HG02943 (cell line): ENCODE data around the gene GALNT7.
A peak's percentile ranks its signal among the peaks of the same experiment; 100 is the strongest.

Source experiments
- ATAC-seq: cut with Tn5 transposase; IDR thresholded peaks from one replicate; pipeline ENCODE4 v1.9.1; 2021; ENCODE audit warnings: mild to moderate bottlenecking, low read depth, moderate library complexity; ENCODE audit not compliant: unreplicated experiment

Gene GALNT7

DNA sequence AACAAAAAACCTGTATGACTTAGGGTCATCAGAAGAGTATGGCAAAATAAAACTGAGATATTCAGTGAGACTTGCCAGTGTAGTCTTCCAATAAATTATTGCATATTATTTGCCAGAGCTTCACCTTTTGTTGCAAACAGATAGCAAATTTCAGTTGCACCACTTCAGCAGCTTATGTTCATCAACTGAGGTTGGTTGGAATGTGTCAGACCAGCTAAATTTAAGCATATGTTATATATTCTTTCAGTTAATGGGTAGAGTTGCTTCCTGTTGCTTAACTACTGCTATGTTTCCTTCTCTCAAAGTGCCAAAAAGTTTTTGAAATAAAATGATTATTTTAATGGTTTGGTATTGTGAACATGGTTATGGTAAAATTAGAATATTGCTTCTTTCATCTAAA, 61.5 kb downstream of the GALNT7 start:
- ATAC-seq: no peak

- no peak for ATAC-seq
Observed at GRCh38 chr4:173231916-173232315, 63.3 kb downstream of the GALNT7 start.

DNA sequence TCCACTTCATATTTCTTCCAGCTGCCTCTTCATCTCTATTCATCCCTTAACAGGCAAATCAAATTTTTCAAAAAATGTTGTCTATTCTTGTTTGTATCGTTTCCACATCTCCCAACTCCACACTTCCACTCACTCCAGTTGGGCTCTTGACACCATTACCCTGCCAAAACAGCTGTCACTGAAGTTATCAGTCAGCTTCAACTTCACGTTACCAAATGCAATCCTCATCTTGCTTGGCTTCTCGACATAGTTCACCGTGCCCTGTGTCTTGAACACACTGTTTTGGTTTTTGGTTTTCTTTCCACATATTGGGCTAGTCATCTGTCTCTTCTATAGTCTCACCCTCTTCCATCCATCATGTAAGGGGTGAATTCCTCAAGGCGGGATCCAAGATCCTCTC, 65.2 kb downstream of the GALNT7 start:
- ATAC-seq: no peak

GRCh38 chr4:173235050-173235449, 66.4 kb downstream of the GALNT7 start:
- ATAC-seq: no peak

DNA sequence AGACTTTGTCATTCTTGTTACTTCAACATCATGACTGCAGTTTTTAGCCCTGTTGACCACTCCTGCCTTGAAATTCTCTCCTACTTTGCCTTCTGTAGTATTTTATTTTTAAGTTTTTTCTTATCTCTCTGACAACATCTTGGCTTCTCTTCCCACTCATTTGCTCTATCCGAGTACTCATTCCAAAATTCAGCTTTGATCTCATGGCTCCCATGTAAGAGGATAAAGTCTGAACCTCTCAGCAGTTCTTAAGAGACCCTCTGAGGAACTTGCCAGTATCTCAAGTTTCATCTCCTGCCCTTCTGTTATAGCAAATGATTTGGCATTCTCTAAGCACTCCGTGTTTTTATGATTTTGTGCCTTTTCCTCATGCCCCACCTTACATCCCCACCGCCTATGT, 67.7 kb downstream of the GALNT7 start:
- ATAC-seq: no peak

- no peak for ATAC-seq
Observed at GRCh38 chr4:173237152-173237551, 68.5 kb downstream of the GALNT7 start.

DNA sequence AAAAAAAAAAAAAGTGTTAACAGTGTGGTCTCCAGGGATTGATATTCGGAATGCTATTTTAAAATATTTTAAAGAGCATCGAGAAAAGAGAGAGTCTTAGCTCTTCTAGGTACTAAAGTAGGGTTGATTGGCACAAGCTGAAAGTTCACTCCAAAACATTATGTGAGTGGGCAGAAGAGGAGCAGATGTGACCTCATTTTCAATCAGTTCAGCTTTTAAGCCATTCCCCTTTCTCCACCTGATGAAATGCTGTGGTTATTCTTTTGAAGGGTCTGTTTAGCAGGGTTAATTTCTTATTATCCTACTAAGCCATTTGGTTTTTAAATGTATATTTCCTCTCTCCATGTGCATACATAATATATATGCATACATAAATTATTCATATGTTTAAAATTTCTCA, 69.2 kb downstream of the GALNT7 start:
- ATAC-seq: no peak

GRCh38 chr4:173240696-173241095, 72.1 kb downstream of the GALNT7 start:
- no peak for ATAC-seq

GRCh38 chr4:173242466-173243250, 74.0 kb downstream of the GALNT7 start:
- ATAC-seq: no peak

- no peak for ATAC-seq
Observed at GRCh38 chr4:173243321-173243720, 74.7 kb downstream of the GALNT7 start.

DNA sequence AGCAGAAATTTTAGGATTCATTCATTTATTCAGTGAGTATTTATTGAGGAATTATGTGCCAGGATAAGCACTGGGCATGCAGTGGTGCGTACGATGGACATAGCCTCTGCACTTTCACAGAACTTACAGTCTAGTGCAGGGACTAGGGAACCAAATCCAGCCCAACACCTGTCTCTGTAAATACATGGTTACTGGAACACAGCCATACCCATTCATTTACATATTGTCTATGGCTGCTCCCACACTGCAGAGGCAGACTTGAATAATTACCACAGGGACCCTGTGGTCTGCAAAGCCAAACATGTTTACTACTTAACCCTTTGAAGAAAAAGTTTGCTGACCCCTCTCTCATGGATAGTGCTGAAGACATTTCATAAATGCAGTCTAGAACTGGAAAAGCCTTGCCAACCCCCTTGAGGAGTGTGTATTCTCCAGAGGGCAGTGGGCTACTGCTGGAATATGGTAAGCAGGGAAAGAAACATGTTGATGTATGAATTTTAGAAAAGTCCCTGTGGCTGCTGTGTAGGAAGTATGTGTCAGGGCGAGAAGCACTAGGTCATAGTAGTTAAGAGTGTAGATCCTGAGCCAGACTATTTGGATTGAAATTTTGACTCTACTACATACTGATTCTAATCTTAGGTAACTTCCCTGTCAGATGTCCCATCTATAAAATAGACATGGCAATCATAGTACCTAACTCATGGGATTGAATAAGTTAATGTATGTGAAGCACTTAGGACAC, 75.5 kb downstream of the GALNT7 start:
- ATAC-seq: no peak

GRCh38 chr4:173245952-173246351, 77.3 kb downstream of the GALNT7 start:
- no peak for ATAC-seq

DNA sequence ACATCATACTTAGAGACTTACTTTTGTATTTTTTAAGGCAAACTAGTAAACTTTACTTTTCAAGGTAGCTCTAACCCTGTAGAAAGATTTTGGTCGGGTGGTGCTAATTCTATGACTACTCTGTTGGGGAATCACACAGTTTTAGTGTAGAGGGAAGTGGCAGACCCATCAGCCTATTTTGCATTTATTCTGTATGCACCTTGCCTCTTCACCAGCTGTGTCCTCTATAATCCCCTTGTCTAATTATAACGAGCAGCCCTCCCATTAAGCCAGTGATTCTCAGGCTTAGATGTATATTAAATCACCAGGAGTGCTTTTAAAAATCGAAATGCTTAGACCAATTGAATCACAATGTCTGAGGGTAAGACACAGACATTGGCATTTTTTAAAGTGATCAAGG, 78.1 kb downstream of the GALNT7 start:
- no peak for ATAC-seq

- ATAC-seq: no peak
Observed at GRCh38 chr4:173247321-173247720, 78.7 kb downstream of the GALNT7 start.

- ATAC-seq: no peak
Observed at GRCh38 chr4:173248690-173249089, 80.1 kb downstream of the GALNT7 start.

GRCh38 chr4:173252024-173252935, 83.7 kb downstream of the GALNT7 start:
- ATAC-seq: peak; percentile 95

DNA sequence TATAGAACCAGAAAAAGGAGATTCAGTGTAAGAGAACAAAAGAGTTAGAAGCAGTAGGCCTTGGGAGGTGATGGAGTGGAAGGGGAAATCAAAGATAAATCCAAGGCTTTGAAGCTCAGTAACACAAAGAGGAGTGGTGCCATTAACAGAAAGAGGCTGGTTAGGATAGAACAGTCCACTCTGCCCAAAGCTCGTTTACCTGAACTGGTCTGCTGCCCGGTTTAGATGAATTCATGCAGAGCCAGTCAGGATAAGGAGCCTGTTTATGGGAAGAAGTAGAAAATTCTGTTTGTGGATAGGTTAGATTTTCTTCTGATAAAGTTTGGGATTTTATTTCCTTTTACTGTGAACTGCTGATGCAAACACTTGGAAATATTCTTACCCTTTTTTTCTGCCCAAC, 85.0 kb downstream of the GALNT7 start:
- ATAC-seq: no peak

- ATAC-seq: no peak
Observed at GRCh38 chr4:173254646-173255045, 86.0 kb downstream of the GALNT7 start.

DNA sequence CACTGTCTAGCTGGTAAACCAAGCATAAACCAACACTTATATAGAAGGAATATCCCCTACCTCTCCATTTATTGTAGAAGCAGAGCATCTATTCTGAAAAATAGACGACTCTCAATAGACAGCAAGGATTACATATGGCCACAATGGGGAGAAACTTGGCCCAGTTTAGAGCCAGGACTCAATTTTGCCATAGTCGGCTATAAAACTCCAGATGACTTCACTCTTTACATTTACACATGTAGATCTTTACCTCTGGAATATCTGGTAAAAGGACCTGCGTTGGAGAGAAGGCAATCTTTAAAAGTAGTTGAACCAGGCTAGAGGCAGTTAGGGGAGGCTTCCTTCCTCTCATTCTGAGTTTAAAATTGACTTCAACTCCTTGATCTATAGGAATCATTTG, 88.2 kb downstream of the GALNT7 start:
- no peak for ATAC-seq

- ATAC-seq: peak; percentile 76
Observed at GRCh38 chr4:173257732-173258717, 89.4 kb downstream of the GALNT7 start.
